Dermis microvascular lymphatic vessel endothelial cell (primary cell): ENCODE measurements around the gene ADK. TPM values are rescaled to one million over a fixed set of nuclear protein-coding genes. Genes with fewer than 3 reads are reported as not detected.
A peak's percentile ranks its signal among the peaks of the same experiment; 100 is the strongest.
"Not testable (repeated sequence)": the region's sequence is repeated elsewhere in the genome, so short reads cannot be mapped to it uniquely, and the experiment has no call there.

Experiments used
- DNase-seq, 2 donors: peaks; one replicate each; pipeline versions ENCODE4 v3.0.0 to v3.0.0-alpha.2; 2010; ENCODE audit warnings: low read depth in 2 of 2
- total RNA-seq: library from RNA; depleted of rRNA; stranded (reverse); fragments of >200 nt; gene quantifications from 2 replicates; pipeline ENCODE4 v1.2.1, GENCODE V29; 2014

ADK gene
- total RNA-seq, 1 donor from 2014 or later: 19.0 TPM

DNA sequence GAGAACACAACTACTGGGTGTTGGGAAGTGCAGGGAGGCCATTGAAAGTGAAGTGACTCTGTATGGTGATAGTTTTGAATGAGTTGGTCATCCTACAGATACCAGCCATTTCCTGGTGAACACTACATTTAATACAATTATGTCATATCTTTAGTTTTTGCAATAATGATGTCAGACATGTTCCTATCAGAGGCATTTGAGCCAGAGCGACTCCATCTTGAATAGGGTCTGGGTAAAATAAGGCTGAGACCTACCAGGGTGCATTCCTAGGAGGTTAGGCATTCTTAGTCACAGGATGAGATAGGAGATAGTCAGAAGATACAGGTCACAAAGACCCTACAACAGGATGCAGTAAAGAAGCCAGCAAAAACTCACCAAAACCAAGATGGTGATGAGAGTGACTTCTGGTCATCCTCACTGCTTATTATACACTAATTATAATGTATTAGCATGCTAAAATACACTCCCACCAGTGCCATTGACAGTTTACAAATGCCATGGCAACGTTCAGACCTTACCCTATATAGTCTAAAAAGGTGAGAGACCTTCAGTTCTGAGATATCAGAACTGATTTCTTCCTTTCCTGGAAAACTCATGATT, 28.2 kb downstream of the ADK start:
- no peak for DNase-seq

DNA sequence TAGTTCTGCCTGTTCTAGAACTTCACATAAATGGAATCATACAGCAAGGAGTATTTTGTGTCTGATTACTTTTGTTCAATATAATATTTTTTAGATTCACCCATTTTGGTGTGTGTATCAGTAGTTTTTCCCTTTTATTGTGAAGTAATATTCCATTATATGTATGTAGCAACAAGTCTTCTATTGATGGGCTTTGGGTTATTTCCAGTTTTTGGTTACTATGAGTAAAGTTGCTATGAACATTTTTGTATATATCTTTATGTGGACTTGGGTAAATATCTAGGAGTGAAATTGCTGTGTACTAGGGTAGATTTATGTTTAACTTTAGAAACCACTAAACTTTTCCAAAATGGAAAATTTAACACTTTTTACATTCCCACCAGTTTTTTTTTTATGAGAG, 35.7 kb downstream of the ADK start:
- no peak for DNase-seq

DNA sequence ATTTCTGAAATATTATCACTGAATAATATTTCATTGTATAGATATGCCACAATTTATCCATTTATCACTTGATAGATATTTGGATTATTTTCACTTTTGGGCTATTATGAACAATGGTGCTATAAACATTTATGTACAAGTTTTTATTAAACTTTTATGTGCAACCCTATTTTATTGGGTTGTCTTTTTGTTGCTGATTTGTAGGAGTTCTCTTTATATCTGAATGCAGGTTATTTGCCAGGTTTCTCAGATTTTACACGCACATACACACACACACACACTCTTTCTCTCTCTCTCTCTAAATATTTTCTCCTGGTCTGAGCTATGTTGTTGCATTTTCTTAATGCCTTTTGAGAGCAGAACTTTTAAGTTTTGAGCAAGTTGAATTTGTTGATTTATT, 36.2 kb downstream of the ADK start:
- no peak for DNase-seq

DNA sequence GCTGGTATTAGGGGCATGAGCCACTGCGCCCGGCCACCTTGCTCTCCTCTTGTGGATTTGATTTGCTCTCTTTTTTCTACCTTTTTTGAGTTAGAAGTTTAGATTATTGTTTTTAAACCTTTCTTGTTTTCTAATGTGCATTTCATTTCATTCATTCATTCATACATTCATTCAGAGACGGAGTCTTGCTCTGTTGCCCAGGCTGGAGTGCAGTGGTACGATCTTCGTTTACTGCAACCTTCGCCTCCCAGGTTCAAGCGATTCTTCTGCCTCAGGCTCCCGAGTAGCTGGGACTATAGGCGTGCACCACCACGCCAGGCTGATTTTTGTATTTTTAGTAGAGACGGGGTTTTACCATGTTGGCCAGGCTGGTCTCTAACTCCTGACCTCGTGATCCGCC, 37.6 kb downstream of the ADK start:
- DNase-seq: not testable (repeated sequence)

DNA sequence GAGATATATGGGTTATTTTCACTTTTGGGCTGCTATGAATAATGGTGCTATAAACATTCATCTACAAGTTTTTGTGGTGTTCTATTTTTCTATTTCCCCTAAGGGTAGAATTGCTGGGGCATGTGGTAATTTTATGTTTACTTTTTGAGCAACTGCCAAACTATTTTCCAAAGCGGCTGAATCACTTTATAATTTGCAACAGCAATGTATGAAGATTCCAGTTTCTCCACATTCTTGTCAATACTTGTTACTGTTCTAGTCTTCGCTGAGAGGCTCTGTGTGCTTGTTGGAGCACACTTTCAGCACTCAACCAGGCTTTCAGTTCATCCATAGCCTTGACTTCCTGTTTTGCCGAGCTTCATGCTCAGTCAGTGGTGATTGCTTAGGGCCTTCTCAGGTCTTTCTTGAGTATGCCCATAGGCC, 39.0 kb downstream of the ADK start:
- DNase-seq: peak in 1 of 2 donors; percentile 62

DNA sequence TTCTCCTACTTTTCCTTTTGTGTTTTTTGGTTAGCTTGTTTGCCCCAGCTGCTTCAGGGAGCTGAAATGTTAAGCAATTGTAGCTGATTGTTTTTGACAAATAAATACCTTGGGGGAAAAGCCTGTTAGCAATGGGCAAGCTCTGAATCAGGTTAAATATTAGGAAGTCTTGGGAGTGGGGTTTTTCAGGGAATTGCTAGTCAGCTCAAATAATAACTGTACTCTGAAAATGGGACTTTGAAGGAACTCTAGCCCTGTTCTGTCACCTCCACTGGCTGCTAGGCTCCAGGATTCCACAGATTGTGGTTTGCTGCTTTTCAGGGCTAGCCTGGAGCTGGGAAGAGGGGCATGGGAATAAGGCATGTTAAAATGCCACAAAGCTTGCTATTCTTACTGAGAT, 39.5 kb downstream of the ADK start:
- no peak for DNase-seq

DNA sequence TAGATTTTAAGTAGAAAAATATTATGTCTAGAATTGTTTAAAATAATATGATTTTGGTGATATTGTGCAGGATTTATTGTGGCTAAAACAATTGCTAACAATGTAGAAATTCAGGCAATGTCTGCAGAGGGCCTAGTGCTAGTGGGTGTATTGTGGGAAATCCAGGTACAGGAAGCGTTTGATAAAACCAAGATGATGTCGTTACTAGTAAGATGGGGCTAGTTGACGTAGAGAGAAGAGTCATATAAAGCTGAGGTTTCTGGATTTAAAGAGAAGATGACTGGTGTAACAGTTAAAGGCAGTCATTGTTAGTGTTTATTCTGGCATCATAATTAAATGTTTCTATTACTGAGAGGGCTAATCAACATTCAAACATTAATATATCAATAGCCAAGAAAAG, 43.5 kb downstream of the ADK start:
- no peak for DNase-seq

DNA sequence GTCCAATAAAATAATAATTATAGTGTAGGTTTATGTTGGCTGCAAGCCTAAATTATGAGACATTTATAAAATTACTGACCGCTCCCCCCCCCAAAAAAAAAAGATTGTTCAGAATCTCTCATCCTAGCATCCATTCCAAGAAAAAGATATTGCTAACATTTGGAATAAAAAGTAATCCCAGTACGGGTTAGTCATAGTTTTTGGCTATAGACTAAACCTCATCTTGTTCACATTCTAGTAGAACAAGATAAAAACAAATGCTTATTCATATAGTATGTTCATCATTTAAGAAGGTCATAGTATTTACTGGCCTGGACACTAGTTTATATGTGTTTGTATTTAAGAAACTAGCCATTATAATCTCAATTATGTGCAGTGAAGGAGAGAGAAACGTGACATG, 44.0 kb downstream of the ADK start:
- no peak for DNase-seq

DNA sequence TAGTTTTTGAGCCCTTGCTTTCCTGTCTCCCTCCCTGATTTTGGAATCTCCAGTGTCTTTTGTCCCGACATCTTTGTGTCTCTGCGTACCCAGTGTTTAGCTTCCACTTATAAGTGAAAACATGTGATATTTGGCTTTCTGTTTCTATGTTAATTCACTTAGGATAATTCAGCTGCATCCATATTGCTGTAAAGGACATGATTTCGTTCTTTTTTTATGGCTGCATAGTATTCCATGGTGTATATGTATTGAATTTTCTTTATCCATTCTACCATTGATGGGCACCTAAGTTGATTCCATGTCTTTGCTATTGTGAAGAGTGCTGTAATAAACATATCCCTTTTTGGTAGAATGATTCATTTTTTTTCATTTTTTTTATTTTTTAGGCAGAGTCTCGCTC, 48.3 kb downstream of the ADK start:
- DNase-seq: no peak

DNA sequence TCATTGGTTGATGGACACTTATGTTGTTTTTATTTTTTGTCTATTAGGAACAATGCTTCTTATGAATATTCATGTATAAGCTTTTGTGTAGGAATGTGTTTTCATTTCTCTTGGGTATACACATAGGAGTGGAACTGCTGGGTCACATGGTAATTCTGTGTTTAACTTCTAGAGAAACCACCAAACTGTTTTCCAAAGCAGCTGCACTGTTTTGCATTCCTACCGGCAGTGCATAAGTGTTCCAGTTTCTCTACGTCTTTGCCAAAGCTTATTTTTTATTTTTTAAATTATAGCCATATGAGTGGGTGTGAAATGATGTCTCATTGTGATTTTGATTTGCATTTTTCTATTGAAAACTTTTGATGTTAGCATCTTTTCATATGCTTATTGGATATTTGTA, 51.3 kb downstream of the ADK start:
- no peak for DNase-seq

DNA sequence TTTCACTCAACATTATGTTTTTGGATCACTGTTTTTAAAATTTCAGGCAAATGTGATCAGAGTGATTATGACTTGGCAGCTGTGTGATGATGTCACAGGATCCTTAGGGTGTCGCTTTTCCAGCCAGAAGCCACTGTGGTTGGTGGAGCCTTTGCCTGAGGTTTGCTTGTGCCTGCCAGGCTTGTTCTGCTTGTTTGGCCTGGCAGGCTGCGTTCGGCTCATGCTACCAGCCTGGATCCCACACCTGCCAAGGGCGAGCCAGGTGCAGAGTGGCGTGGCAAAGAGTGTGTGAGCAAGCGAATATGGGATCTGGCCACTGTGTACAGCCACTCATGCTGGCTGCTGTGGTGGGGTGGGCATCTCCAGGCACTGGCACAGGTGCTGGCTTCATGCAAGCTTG, 55.7 kb downstream of the ADK start:
- no peak for DNase-seq

DNA sequence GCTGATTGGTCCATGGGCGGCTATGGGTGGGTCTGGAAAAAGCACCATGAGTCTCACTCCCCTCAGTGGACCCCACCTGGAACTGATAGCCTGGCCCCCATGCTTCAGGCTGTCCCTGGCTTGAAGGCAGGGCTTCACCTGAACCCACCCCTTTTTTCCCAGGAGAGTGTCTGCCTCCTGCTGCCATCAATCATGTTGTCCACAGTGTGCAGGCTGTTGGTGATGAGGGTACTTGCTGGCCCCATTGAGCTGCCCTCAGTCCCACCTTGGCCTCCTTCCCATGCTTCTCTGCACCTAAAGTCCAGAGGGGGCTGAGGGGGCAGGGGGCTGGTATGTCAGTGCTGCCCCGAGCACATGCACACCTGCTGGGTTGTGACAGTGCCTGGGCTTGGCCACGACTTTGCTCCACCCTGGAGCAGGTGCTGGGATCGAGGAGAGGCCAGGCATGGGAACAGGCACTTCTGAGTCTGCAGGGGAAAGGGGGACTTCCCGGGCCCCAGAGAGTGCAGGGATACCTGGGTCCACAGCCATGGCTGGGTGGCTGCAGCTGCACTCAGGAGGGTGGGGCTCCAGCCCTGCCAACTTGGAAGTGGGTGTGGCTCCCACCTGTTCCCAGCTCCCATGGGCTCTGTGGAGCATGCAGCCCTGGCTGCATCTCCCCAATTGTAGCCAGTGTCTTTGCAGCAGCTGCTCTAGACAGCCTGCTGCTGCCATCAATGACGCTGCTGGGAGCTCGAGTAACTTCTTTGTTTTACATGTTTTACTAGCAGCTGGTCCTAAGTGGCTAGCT, 56.9 kb downstream of the ADK start:
- no peak for DNase-seq

DNA sequence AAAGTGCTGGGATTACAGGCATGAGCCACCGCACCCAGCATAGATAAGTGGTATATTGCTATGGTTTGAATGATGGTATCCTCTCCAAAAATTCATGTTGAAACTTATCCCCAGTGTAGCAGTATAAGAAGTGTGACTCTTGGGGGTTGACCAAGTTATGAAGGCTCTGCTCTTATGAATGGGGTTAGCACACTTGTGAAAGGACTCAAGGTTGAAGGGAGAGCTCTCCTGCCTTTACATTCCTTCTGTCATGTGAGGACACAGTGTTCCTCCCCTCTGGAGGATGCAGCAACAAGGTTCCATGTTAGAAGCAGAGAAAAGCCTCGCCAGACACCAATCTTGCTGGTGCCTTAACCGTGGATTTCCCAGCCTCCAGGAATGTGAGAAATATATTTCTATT, 58.0 kb downstream of the ADK start:
- no peak for DNase-seq

DNA sequence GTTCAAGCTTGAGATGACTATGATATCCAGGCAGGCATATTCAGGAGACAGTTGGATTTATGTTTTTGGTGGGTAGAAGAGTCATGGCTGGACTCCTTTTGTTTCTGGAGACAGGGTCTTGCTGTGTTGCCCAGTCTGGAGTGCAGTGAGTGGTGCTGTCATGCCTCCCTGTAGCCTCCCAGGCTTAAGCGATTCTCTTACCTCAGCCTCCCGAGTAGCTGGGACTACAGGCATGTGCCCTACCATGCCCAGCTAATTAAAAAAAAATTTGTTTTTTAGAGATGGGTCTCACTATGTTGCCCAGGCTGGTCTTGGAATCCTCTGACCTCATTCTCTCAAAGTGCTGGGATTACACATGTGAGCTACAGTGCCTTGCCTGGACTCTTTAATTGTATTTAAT, 62.0 kb downstream of the ADK start:
- no peak for DNase-seq

DNA sequence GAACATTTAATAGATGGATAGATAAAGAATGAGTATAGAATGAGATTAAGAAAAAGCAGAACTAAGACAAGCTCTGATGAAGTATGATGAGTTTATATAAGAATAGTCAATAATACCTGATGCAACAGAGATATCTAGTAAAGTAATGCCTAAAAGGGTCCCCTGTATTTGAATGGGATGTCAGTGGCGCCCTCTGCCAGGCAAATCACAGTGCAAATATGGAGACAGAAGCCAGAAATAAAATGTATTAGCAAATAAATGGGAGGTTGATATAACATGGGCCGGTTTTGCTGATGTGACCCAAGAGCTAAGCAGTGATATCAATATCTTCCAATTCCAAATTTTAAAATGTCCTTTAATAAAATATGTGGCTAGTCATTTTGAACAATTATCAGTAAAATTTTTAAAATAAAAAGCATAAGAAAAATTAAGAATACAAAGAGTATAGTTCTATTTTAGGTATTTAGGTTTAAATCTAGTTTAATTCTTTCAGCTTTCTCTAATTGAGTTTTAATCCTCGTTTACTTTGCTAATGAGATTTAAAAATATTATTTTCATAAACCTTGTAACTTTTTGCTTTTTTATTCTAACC, 62.6 kb downstream of the ADK start:
- DNase-seq: peak; percentile 43 to 56

DNA sequence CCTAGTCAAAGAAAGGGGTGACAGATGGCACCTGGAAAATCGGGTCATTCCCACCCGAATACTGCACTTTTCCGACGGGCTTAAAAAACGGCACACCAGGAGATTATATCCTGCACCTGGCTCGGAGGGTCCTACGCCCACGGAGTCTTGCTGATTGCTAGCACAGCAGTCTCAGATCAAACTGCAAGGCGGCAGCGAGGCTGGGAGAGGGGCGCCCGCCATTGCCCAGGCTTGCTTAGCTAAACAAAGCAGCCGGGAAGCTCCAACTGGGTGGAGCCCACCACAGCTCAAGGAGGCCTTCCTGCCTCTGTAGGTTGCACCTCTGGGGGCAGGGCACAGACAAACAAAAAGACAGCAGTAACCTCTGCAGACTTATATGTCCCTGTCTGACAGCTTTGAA, 66.1 kb downstream of the ADK start:
- not testable (repeated sequence) for DNase-seq

DNA sequence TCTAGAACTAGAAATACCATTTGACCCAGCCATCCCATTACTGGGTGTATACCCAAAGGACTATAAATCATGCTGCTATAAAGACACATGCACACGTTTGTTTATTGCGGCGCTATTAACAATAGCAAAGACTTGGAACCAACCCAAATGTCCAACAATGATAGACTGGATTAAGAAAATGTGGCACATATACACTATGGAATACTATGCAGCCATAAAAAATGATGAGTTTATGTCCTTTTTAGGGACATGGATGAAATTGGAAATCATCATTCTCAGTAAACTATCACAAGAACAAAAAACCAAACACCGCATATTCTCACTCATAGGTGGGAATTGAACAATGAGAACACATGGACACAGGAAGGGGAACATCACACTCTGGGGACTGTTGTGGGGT, 71.4 kb downstream of the ADK start:
- DNase-seq: not testable (repeated sequence)

DNA sequence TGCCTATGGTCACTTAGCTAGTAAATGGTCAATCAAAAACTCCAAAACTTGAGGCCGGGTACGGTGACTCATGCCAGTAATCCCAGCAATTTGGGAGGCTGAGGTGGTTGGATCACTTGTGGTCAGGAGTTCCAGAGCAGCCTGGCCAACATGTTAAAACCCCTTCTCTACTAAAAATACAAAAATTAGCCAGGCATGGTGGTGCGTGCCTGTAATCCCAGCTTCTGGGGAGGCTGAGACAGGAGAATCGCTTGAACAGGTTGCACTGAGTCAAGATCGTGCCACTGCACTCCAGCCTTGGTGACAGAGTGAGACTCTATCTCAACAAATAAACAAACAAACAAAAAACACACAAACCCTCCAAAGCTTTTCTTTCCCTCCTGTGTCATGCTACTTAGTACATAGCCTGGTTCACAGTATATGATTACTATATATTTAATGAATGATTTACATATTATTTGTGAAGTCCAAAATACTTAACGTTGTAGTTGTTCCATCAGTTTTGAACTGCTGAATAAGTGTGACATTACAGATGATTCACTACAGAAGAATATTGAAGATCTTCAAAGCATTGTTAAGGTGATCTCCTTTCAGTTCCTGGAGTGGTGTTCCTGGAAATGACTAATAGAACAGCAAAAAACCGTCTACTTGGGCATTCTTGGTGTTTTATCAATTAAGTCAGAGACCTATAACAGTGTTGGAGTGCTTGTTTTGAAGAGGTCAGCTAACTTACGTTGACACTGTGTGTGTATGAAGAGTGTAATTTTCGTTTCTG, 72.9 kb downstream of the ADK start:
- DNase-seq: peak in 1 of 2 donors; percentile 82

DNA sequence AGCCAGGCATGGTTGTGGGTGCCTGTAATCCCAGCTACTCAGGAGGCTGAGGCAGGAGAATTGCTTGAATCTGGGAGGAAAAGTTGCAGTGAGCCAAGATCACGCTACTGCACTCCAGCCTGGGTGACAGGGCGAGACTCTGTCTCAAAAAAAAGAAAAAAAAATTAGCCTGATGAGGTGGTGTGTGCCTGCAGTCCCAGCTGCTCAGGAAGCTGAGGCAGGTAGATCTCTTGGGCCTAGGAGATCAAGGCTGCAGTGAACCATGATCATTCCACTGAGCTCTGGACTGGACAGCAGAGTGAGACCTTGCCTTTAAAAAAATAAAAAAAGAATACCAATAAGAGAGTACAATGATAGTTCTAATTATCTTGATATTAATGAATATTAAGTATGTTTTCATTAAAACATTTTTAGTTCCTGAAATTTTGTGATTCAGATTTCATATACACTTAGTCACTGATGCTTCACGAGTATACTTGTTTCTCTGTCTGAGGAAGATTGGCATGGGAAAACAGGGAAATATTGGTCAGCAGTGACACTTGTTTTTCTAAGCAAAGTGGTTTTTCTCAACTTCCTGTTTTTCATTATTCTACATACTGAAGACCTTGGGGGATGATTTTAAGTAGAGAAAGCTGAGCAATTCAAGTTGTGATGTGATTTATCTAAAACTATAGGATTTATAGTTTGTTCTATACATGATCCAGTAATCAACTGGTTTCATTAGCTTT, 76.8 kb downstream of the ADK start:
- DNase-seq: peak; percentile 78 to 95

DNA sequence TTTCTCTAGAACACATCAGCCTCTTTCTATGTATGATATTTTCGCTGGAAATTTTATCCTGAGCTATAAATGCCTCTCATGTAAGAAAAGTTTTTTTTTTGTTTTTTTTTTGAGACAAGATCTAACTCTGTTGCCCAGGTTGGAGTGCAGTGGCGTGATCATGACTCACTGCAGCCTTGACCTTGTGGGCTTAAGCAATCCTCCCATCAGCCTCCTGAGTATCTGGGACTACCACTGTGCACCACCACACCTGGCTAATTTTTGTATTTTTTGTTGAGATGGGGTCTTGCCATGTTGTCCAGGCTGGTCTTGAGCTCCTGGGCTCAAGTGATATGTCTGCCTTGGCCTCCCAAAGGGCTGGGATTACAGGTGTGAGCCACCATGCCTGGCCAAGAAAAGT, 80.4 kb downstream of the ADK start:
- peak in 1 of 2 donors; percentile 65 for DNase-seq

DNA sequence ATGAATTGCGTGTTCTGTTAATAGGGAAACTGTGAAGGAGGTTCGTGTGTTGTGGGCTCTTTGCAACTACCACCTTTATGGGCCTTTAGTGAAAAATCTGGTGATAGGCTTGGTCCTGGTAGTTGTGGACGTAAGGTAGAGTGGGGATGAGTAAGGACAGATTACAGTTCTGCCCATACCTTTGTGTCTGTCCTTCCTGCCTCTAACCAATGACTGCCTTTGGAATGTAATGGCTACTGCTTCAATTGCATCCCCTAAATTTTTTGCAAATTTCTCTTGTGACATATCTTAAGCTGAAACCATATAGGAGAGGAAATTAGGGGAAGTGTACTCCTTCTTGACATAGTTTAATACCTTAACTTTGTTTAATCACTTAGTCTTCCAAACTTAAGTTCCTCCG, 82.3 kb downstream of the ADK start:
- no peak for DNase-seq

DNA sequence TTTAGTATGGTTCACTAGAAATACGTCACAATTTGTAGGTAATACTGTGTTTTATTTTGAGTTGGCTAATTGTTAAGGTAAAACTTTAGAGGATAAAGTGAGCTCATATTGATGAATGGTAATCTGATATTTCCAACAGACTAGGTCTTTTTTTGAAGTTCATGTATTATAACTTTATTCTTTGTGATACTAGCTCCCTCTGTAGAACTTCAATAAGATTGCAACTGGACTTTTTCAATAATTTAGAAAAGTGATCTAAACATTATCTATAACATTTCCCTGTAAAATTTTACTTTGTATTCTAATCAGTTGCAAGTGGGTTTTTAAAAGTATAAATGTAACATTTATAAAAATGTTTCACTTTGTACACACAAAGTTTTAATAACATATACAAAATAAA, 83.5 kb downstream of the ADK start:
- DNase-seq: peak in 1 of 2 donors; percentile 30
